GM12872 (cell line): ENCODE data around the gene OPCML.

Experiments
- CTCF ChIP-seq: IDR thresholded peaks from 3 replicates; pipeline ENCODE4 v1.5.1; 2011; ENCODE audit warnings: low read depth, mild to moderate bottlenecking, low read length, moderate library complexity; ENCODE audit not compliant: insufficient read depth

The OPCML gene

GRCh38 chr11:132859306-132859705, 673.0 kb downstream of the OPCML start:
- TF ChIP-seq CTCF: no peak

GRCh38 chr11:132858223-132858622, 674.1 kb downstream of the OPCML start:
- TF ChIP-seq CTCF: no peak

- TF ChIP-seq CTCF: no peak
These were observed 676.3 kb downstream of the OPCML start for GRCh38 chr11:132856032-132856431.

- TF ChIP-seq CTCF: no peak
These were observed 676.8 kb downstream of the OPCML start for GRCh38 chr11:132855516-132855915.

- TF ChIP-seq CTCF: no peak
These were observed 678.4 kb downstream of the OPCML start for GRCh38 chr11:132853886-132854285.

- no peak for TF ChIP-seq CTCF
These were observed 679.9 kb downstream of the OPCML start for GRCh38 chr11:132852361-132852760.

- no peak for TF ChIP-seq CTCF
These were observed 681.1 kb downstream of the OPCML start for GRCh38 chr11:132851247-132851646.

GRCh38 chr11:132850266-132850665, 682.0 kb downstream of the OPCML start:
- no peak for TF ChIP-seq CTCF
